ENCODE results near the gene CIBAR2.
A peak's percentile ranks its signal among the peaks of the same experiment; 100 is the strongest.

CIBAR2 gene

DNA sequence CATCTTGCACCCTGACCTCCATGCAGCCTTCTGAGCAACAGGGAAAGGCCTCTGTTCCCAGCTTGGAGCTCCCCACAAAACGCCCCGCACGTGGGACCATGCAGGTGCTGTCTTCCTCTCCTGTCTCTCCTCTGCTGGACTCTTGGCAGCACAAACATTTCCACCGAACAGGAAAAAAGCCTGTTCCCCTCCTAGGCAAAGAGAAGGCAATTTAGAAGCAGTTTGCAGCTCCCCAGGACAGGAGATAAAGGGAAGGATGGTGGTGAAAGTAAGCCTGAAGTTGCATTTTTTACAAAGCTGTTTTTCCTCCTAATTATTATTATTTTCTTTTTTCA lies 7.7 kb upstream of the CIBAR2 start:
- TF ChIP-seq, protein P1, sequence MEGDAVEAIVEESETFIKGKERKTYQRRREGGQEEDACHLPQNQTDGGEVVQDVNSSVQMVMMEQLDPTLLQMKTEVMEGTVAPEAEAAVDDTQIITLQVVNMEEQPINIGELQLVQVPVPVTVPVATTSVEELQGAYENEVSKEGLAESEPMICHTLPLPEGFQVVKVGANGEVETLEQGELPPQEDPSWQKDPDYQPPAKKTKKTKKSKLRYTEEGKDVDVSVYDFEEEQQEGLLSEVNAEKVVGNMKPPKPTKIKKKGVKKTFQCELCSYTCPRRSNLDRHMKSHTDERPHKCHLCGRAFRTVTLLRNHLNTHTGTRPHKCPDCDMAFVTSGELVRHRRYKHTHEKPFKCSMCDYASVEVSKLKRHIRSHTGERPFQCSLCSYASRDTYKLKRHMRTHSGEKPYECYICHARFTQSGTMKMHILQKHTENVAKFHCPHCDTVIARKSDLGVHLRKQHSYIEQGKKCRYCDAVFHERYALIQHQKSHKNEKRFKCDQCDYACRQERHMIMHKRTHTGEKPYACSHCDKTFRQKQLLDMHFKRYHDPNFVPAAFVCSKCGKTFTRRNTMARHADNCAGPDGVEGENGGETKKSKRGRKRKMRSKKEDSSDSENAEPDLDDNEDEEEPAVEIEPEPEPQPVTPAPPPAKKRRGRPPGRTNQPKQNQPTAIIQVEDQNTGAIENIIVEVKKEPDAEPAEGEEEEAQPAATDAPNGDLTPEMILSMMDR (IDR thresholded peaks at IDR 0.05; ENCODE audit: insufficient read depth, missing control alignments) = no peak
- DNase-seq (ENCODE audit: insufficient read length, low spot score) (no peak), FAIRE-seq (no peak)

DNA sequence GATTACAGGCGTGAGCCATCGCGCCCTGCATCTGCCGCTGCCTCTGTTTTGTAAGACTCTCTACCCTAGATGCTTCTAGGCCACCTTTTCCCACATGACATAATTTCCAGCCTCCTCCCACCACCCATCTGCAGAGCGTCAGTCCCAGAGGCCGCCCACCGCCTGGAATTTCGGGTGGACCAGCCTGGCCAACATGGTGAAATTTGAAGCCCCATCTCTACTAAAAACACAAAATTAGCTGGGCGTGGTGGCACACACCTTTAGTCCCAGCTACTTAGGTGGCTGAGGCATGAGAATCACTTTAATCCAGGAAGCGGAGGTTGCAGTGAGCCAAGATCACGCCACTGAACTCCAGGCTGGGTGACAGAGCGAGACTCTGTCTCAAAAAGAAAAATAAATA lies 5.1 kb upstream of the CIBAR2 start:
- TF ChIP-seq, protein P1 (IDR thresholded peaks at IDR 0.05; ENCODE audit: insufficient read depth, missing control alignments) = no peak
- DNase-seq (ENCODE audit: insufficient read length, low spot score) = no peak
- no peak for FAIRE-seq

DNA sequence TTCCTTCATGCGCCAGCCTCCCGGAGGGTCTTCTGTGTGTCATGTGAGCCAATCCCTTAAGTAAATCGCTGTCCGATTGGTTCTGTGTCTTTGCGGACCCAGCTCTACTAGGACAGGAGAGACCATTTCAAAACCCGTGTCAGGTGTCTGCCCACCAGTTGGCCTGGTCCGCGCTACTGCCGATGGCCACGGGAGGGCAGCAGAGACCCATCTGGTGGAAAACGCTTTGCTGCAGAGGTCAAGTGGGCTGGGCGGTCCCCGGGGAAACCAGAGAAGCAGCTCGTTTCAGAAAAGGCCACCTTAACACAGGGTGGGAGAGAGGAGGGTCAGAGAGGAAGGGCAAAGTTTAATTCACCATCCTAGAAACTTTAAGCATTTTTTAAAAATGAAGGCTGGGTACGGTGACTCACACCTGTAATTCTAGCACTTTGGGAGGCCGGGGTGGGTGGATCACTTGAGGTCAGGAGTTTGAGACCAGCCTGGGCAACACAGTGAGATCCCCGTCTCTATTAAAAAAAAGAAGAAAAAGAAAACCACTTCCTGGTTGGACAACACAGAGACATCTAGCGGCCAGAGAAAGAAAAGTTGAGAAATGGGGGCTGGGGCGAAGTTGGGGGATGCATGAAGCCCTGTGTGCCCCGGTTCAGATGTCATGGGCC lies 2.8 kb upstream of the CIBAR2 start:
- TF ChIP-seq, protein P1 (IDR thresholded peaks at IDR 0.05; ENCODE audit: insufficient read depth, missing control alignments) = peak; percentile 95
- peak; percentile 75 for DNase-seq (ENCODE audit: insufficient read length, low spot score)
- no peak for FAIRE-seq

DNA sequence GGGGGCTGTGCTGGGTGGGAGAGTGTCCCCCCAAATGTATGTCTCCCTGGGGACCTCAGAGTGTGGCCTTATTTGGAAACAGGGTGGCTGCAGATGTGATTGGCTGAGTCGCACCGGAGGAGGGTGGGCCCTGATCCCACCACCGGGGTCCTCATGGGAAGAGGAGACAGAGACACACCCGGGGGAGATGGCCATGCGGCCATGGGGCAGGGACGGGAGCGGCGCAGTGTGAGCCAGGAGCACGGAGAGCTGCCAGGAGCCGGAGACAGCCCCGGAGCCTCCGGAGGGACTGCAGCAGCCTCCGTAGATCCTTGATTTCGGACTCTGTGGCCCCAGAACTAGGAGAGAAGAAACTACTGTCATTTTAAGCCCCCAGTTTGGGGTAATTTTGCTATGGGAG lies 1.6 kb upstream of the CIBAR2 start:
- DNase-seq (ENCODE audit: insufficient read length, low spot score) = no peak
- FAIRE-seq = no peak
- TF ChIP-seq, protein P1 (IDR thresholded peaks at IDR 0.05; ENCODE audit: insufficient read depth, missing control alignments) = no peak

DNA sequence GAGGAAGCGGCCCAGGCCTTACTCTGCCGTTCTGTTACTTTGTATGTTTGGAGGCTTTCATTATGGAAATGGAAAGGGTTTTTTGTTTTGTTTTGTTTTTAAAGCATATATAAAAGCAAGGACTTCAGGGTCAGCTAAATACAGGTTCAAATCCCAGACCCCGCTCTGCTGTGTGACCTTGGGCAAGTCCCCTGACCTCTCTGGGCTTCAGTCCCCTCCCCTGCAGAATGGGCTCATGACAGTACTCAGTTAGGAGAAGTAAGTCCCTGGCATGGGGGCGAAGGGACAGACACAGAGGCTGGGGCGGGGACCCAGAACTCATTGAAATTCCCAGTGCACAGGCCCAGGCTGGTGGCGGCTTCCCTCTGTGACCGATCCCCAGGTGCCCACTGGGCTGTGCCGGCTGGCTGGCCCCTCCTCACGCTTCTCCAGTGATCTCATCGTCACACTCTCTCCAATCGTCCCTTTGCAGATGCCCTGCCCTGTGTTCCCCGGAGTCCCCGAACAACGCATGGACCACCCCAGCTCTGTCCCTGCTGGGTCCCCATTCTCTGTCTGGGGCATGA lies 979 bp upstream of the CIBAR2 start:
- TF ChIP-seq, protein P1 (IDR thresholded peaks at IDR 0.05; ENCODE audit: insufficient read depth, missing control alignments) = no peak
- FAIRE-seq (no peak), DNase-seq (ENCODE audit: insufficient read length, low spot score) (no peak)

DNA sequence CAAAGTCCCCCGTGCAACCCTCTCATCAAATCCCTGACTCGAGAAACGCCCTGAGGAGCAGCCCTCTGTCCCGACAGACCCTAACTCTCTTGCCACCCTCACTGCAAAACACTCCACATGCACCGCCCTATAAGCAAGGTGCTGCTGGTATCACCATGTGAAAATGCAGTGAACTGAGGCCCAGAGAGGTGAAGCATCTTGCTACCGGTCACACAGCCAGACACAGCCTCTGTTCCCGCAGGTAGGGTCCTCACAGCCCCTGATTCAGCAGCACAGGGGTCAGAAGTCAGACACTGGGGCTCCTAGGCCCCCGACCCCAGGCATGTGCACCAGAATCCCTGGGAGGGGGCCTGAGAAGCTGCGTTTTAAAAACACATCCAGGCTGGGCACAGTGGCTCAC lies 1.1 kb downstream of the CIBAR2 start:
- FAIRE-seq = no peak
- no peak for DNase-seq (ENCODE audit: insufficient read length, low spot score)
- TF ChIP-seq, protein P1 (IDR thresholded peaks at IDR 0.05; ENCODE audit: insufficient read depth, missing control alignments) = no peak

DNA sequence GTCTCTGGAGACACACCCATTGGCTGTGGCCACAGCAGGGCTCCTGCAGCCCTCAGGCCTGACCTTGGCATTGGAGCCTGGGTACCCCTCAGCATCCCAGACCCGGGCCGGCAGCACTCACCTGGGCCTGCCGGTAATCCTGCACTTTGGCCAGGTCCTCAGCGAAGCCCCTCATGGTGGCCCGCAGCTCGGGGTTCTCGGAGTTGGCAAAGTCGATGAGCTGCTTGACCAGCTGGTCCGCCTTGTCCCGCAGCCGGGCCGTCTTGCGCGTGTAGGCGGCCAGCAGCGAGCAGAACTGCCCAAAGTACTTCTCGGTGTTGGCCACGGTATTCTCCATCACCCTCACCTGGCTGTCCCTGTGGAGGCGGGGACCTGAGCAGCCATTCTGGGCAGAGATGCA lies 2.2 kb downstream of the CIBAR2 start:
- TF ChIP-seq, protein P1 (IDR thresholded peaks at IDR 0.05; ENCODE audit: insufficient read depth, missing control alignments) = no peak
- FAIRE-seq = no peak

More for the DNA sequence above, 2.2 kb downstream of the CIBAR2 start:
- no peak for DNase-seq (ENCODE audit: insufficient read length, low spot score)

Data from D721Med (cell line).